Heart right ventricle (tissue), 16 donors: ENCODE results near the gene TEAD1. TPM values are rescaled to one million over a fixed set of nuclear protein-coding genes. Genes with fewer than 3 reads are reported as not detected.

Experiments
- ATAC-seq, 8 donors: fragments of 200-7000 bp; cut with Tn5 transposase; one replicate each; pipeline ENCODE4 v1.9.1; 2020; ENCODE audit warnings: mild to moderate bottlenecking in 8 of 8, moderate library complexity in 8 of 8, moderate number of reproducible peaks in 1 of 8
- DNase-seq, 2 donors: peaks; one replicate each; pipeline ENCODE4 v3.0.0-alpha.2; 2020
- H3K27ac ChIP-seq, 10 donors: fragments of 200-600 bp; sonication (generic) in 2 of 10; one replicate each; pipeline versions ENCODE4 v1.5.0 to v1.8.0; 2020 to 2022; ENCODE audit warnings: mild to moderate bottlenecking in 3 of 10
- H3K27me3 ChIP-seq, 7 donors: fragments of 200-600 bp; one replicate each; pipeline ENCODE4 v1.8.0; 2021 to 2022; ENCODE audit warnings: mild to moderate bottlenecking in 2 of 7
- H3K36me3 ChIP-seq, 9 donors: fragments of 200-600 bp; sonication (generic) in 1 of 9; one replicate each; pipeline versions ENCODE4 v1.5.0 to v1.8.0; 2020 to 2022; ENCODE audit warnings: mild to moderate bottlenecking in 2 of 9
- H3K4me1 ChIP-seq, 9 donors: fragments of 200-600 bp; sonication (generic) in 1 of 9; one replicate each; pipeline versions ENCODE4 v1.5.0 to v1.8.0; 2020 to 2022; ENCODE audit warnings: mild to moderate bottlenecking in 4 of 9
- H3K4me3 ChIP-seq, 10 donors: fragments of 200-600 bp; sonication (generic) in 2 of 10; one replicate each; pipeline versions ENCODE4 v1.5.0 to v1.8.0; 2020 to 2022; ENCODE audit warnings: mild to moderate bottlenecking in 7 of 10, moderate library complexity in 2 of 10
- H3K9me3 ChIP-seq, 11 donors: fragments of 200-600 bp in 10 of 11; sonication (generic) in 2 of 11; one replicate each; pipeline versions ENCODE4 v1.5.0 to v1.8.0; 2013 to 2022; ENCODE audit warnings: mild to moderate bottlenecking in 2 of 11, control low read depth in 1 of 11, moderate library complexity in 1 of 11
- CTCF ChIP-seq, 9 donors: fragments of 200-600 bp; sonication (generic) in 2 of 9; IDR thresholded peaks; one replicate each; pipeline versions ENCODE4 v1.5.0 to v1.8.0; 2021 to 2022; ENCODE audit warnings: antibody characterized with exemption in 9 of 9, mild to moderate bottlenecking in 5 of 9, moderate library complexity in 1 of 9
- WGBS, 2 donors: extraction: QIAGEN DNeasy Blood & Tissue Kit; methylation state at CpG; one replicate each; pipeline ENCODE4 v1.1.7; 2013; ENCODE audit warnings: inconsistent platforms in 1 of 2; 5-methylcytosine and 5-hydroxymethylcytosine counted together
- intact Hi-C, 10 donors: fragments of 100-400 bp; cut with DNase I; formaldehyde crosslinking; loops; one replicate each; pipeline versions ENCODE4 v1.11.1 to v1.14.2; 2022
- polyA plus RNA-seq, 2 donors: library from polyadenylated mRNA; stranded (reverse); fragments of 200-250 nt; gene quantifications; one replicate each; pipeline ENCODE4 v1.2.3, GENCODE V29; 2013
- total RNA-seq, 10 donors: library from RNA; stranded (reverse); fragmentation: NEBNext Ultra II Directional in 3 of 10; extraction: Animal tissue kit (Norgen Biotek cat#: 25700) in 3 of 10; gene quantifications; one replicate each; pipeline versions ENCODE4 v1.2.1 to v1.2.4, GENCODE V29; 2021 to 2023
- donor health status: Arrhythmogenic right ventricular cardiomyopathy.
- donor health status: ischemic (EF 13 %, LVEDD 7.1; RV severe dilation, severe dysfunction).
- donor health status: healthy with polysubstance abuse.
- donor health status: DM: no; HTN: yes; CAD: no.
- donor health status: DM: no; HTN: no; CAD: no.
- donor health status: ischemic (EF 25% LVEDD 6.9; RV normal size, moderate dysfunction).
- donor health status: ischemic (EF 25% LVEDD 5.7; RV mildly dilated, moderate dysfunction).
- donor health status: healthy.
- donor health status: DM: yes; HTN: yes; CAD: no.
- donor health status: Ischemic cardiomyopathy.
- donor health status: ischemic (EF 35%, LVEDD 5.7; RV mildly dilated, moderate dysfunction).
- donor health status: nonischemic (EF 11% LVEDD 7.7; RV severe dilation, severe dysfunction).
- donor health status: DM: yes; HTN: yes; CAD: no.
- donor health status: PGD.
- donor health status: ischemic (EF 29% LVEDD 5.4; RV normal size, mild dysfunction).
- donor health status: nonischemic (EF 23%, LVEDD 6.1; RV moderate dilation, normal function).

The TEAD1 gene
- total and polyA plus RNA-seq, 12 donors: 12.7 to 138 (median 116) TPM

- TF ChIP-seq CTCF (IDR thresholded peaks at IDR 0.05): no peak
These were observed 270.7 kb downstream of the TEAD1 start for GRCh38 chr11:12944889-12945288.

GRCh38 chr11:12949453-12949852, 275.2 kb downstream of the TEAD1 start:
- DNase-seq (no peak), ATAC-seq (no peak)
- H3K27me3 ChIP-seq: no peaks in the 10 kb centered on the region
- no peak overlapping the region for H3K4me3 ChIP-seq
- peaks cover 0 to 38% (median 17%) of the 10 kb centered on the region in 11 donors for H3K9me3 ChIP-seq
- 77 to 97% methylated on average over 1 of the region's 1 CpG for WGBS, 2 donors
- no peaks in the 10 kb centered on the region for H3K36me3 ChIP-seq
- H3K4me1 ChIP-seq: no peaks in the 10 kb centered on the region
- no peak overlapping the region for H3K27ac ChIP-seq
- TF ChIP-seq CTCF (IDR thresholded peaks at IDR 0.05): no peak
- intact Hi-C loops: no loop called here

More at GRCh38 chr11:12944889-12945288, 270.7 kb downstream of the TEAD1 start:
- Histone ChIP-seq H3K9me3 (peaks cover 0 to 13% (median 0%) of the 10 kb centered on the region in 11 donors), H3K27ac (no peak overlapping the region), H3K4me3 (no peak overlapping the region), H3K36me3 (peaks cover 0 to 38% (median 13%) of the 10 kb centered on the region in 9 donors), H3K27me3 (no peaks in the 10 kb centered on the region), H3K4me1 (no peaks in the 10 kb centered on the region)
- no peak for DNase-seq
- intact Hi-C loops: no loop called here
- 61 to 78% methylated on average over 3 of the region's 3 CpGs for WGBS, 2 donors
- ATAC-seq: no peak

GRCh38 chr11:12950670-12951069, 276.4 kb downstream of the TEAD1 start:
- TF ChIP-seq CTCF (IDR thresholded peaks at IDR 0.05): no peak
- Histone ChIP-seq H3K27me3 (no peaks in the 10 kb centered on the region), H3K36me3 (no peaks in the 10 kb centered on the region), H3K4me3 (no peak overlapping the region), H3K4me1 (no peaks in the 10 kb centered on the region), H3K9me3 (peaks cover 0 to 38% (median 17%) of the 10 kb centered on the region in 11 donors), H3K27ac (no peak overlapping the region)
- intact Hi-C loops: no loop called here
- WGBS, 2 donors: 88 to 90% methylated on average over 1 of the region's 1 CpG
- no peak for DNase-seq
- no peak for ATAC-seq

- Histone ChIP-seq H3K4me1 (no peaks in the 10 kb centered on the region), H3K4me3 (no peak overlapping the region), H3K27me3 (no peaks in the 10 kb centered on the region), H3K9me3 (peaks cover 0 to 34% (median 15%) of the 10 kb centered on the region in 11 donors), H3K36me3 (no peaks in the 10 kb centered on the region), H3K27ac (no peak overlapping the region)
- no peak for ATAC-seq
- WGBS, 2 donors: 96% methylated on average over 1 of the region's 1 CpG
- no peak for DNase-seq
- intact Hi-C loops: no loop called here
- TF ChIP-seq CTCF (IDR thresholded peaks at IDR 0.05): no peak
These were observed 277.2 kb downstream of the TEAD1 start for GRCh38 chr11:12951376-12951775.
